ENCODE data around the gene EPS8L2. TPM values are rescaled to one million over a fixed set of nuclear protein-coding genes. Genes with fewer than 3 reads are reported as not detected.

Gene EPS8L2
- total RNA-seq, 1 experiment from 2014 or later, result 92.8 TPM

DNA sequence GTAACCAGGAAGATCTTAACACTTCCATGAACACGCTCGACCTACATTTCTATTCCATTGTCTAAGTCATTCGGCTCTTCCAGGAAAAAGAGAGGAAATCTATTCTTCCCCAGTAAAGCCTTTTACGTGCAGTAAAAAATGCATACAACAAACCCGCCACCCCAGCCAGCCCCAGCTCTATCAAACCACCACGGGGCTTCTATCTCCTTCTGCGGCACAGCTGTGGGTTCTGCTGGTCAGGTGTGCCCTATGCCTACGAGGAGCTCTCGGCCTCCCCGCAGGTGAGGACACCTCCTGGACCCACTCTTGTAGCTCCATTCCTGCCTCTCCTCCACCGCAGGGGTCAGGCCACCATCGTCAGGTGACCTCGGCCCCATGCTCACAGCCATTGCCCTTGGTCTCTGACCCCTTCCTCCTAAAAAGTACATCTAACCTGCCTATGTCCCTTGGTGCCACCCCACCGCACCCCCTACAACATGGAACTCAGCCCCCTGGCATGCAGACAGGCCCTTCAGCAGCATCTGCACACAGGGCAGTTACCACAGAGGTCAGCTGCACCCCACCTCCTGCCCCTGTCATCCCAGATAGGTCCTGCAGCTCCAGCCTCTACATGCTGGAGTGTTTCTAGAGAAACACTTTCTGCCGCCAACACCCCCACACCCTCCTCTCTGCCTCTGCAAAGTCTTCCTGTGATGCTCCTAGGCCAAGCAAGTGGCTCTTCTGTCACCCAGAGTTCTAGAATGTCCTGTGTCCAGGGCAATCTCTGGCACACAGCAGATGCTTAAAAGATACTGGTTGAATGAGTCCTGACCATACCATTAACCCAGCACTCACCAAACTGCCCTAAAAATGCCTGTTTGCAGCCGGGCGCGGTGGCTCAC lies 14.1 kb upstream of the EPS8L2 start:
- Histone ChIP-seq H3K4me2 (ENCODE audit: insufficient read depth, insufficient read length, low read length) (no peak overlapping the region), H4K20me1 (ENCODE audit: control insufficient read depth, insufficient read depth, insufficient read length) (no peaks in the 10 kb centered on the region), H2AFZ (ENCODE audit: low read length) (no peak overlapping the region), H3K23me2 (ENCODE audit: insufficient read length, low read depth, low read length, poor library complexity, severe bottlenecking) (no peaks in the 10 kb centered on the region), H2AK5ac (ENCODE audit: insufficient read length, low read length) (no peak overlapping the region), H4K8ac (replicated peaks; ENCODE audit: insufficient read length, low read depth, low read length) (no peak overlapping the region), H2BK5ac (ENCODE audit: insufficient read length, low read length) (no peak overlapping the region), H3K9ac (ENCODE audit: extremely low read depth, insufficient read length, low read length) (no peak overlapping the region), H3K23ac (ENCODE audit: insufficient read length, low read depth, low read length) (no peak overlapping the region), H3K27ac (ENCODE audit: insufficient read length, low read depth, low read length) (no peak overlapping the region), H4K91ac (ENCODE audit: insufficient read length, low read depth, low read length) (no peak overlapping the region), H3K79me2 (ENCODE audit: insufficient read depth, low read length) (peaks cover 13% of the 10 kb centered on the region; the same call in 1 of the 2 replicates), H2BK120ac (ENCODE audit: low read depth, low read length, poor library complexity, severe bottlenecking) (no peak overlapping the region), H2BK12ac (ENCODE audit: insufficient read length, low read depth, low read length) (no peak overlapping the region), H3T11ph (ENCODE audit: low read length) (no peak overlapping the region), H3K14ac (ENCODE audit: insufficient read depth, low read length) (no peak overlapping the region), H3K9me3 (ENCODE audit: control insufficient read depth, low read depth, low read length) (no peaks in the 10 kb centered on the region), H4K5ac (ENCODE audit: insufficient read length, low read depth, low read length) (no peak overlapping the region), H2BK15ac (ENCODE audit: low read depth, low read length) (no peak overlapping the region), H3K4me1 (ENCODE audit: insufficient read depth, low read length) (peaks cover 6% of the 10 kb centered on the region; the same call in 1 of the 2 replicates), H3K27me3 (ENCODE audit: insufficient read depth, low read length) (no peaks in the 10 kb centered on the region), H3K18ac (ENCODE audit: insufficient read length, low read depth, low read length) (no peak overlapping the region), H3K4ac (ENCODE audit: low read depth, low read length) (no peak overlapping the region), H3K79me1 (ENCODE audit: insufficient read depth, low read depth, low read length, poor library complexity, severe bottlenecking) (peaks cover 3% of the 10 kb centered on the region), H2BK20ac (ENCODE audit: low read depth, low read length, poor library complexity, severe bottlenecking) (no peak overlapping the region), H3K56ac (ENCODE audit: insufficient read length, low read depth, low read length) (no peak overlapping the region)
- Mint-ChIP-seq H3K36me3 (ENCODE audit: insufficient read depth in 1 of 3, low read depth in 3 of 3) (peaks cover 31 to 43% (median 33%) of the 10 kb centered on the region in 3 experiments), H3K27me3 (ENCODE audit: low read depth) (no peaks in the 10 kb centered on the region; the same call in 1 of the 2 replicates), H3K4me3 (peak overlapping the region in 1 of 2 experiments; percentile 3; a peak in 2 of 5 replicates), H3K27ac (peak overlapping the region; percentile 3 to 66 (median 33); a peak in 4 of 7 replicates), H3K4me1 (peaks cover 20 to 28% of the 10 kb centered on the region in 2 experiments), H3K9me3 (no peaks in the 10 kb centered on the region; a peak in 2 of 5 replicates)
- TF ChIP-seq, protein P1, sequence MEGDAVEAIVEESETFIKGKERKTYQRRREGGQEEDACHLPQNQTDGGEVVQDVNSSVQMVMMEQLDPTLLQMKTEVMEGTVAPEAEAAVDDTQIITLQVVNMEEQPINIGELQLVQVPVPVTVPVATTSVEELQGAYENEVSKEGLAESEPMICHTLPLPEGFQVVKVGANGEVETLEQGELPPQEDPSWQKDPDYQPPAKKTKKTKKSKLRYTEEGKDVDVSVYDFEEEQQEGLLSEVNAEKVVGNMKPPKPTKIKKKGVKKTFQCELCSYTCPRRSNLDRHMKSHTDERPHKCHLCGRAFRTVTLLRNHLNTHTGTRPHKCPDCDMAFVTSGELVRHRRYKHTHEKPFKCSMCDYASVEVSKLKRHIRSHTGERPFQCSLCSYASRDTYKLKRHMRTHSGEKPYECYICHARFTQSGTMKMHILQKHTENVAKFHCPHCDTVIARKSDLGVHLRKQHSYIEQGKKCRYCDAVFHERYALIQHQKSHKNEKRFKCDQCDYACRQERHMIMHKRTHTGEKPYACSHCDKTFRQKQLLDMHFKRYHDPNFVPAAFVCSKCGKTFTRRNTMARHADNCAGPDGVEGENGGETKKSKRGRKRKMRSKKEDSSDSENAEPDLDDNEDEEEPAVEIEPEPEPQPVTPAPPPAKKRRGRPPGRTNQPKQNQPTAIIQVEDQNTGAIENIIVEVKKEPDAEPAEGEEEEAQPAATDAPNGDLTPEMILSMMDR (conservative IDR thresholded peaks at IDR 0.05), result no peak
- no peak for DNase-seq
- no CpG with 5 or more reads among the region's 18 CpGs for WGBS (ENCODE audit: extremely low coverage, insufficient read length, low lambda C conversion rate)
